Osteoblast (primary cell): ENCODE data around the gene STING1. TPM values are rescaled to one million over a fixed set of nuclear protein-coding genes. Genes with fewer than 3 reads are reported as not detected.

ENCODE experiments used
- DNase-seq: peaks from one replicate; pipeline ENCODE4 v3.0.0; 2011; ENCODE audit warnings: low spot score, mixed read lengths; ENCODE audit not compliant: insufficient read length; ENCODE audit errors: missing footprints
- H2AFZ ChIP-seq: 2 replicates; pipeline ENCODE4 v1.6.0; 2011; ENCODE audit warnings: mild to moderate bottlenecking, low read length
- H3K27ac ChIP-seq: 2 replicates; pipeline ENCODE4 v1.5.1; 2011; ENCODE audit warnings: mild to moderate bottlenecking, low read depth, low read length, moderate library complexity
- H3K27me3 ChIP-seq: 2 replicates; pipeline ENCODE4 v1.6.0; 2012; ENCODE audit warnings: mild to moderate bottlenecking, control low read depth, inconsistent platforms, low read length, moderate library complexity; ENCODE audit not compliant: insufficient read depth
- H3K36me3 ChIP-seq: 2 replicates; pipeline ENCODE4 v1.5.1; 2011; ENCODE audit warnings: mild to moderate bottlenecking, low read length, control low read depth, moderate library complexity; ENCODE audit not compliant: insufficient read depth
- H3K4me1 ChIP-seq: 2 replicates; pipeline ENCODE4 v1.5.1; 2011; ENCODE audit warnings: mild to moderate bottlenecking, low read length, control low read depth, moderate library complexity; ENCODE audit not compliant: insufficient read depth
- H3K4me2 ChIP-seq: 2 replicates; pipeline ENCODE4 v1.6.0; 2011; ENCODE audit warnings: mild to moderate bottlenecking, low read length; ENCODE audit not compliant: insufficient read depth
- H3K4me3 ChIP-seq: fragments of 200-600 bp; sonication (generic); 3 replicates; pipeline ENCODE4 v1.5.1; 2012; ENCODE audit warnings: mild to moderate bottlenecking, low read length, inconsistent platforms; ENCODE audit not compliant: insufficient read depth
- H3K79me2 ChIP-seq: 2 replicates; pipeline ENCODE4 v1.6.0; 2012; ENCODE audit warnings: mild to moderate bottlenecking, low read length, control low read depth, inconsistent platforms; ENCODE audit not compliant: insufficient read depth
- H3K9me3 ChIP-seq: 2 replicates; pipeline ENCODE4 v1.5.1; 2011; ENCODE audit warnings: low read depth, low read length, control low read depth
- H4K20me1 ChIP-seq: 2 replicates; pipeline ENCODE4 v1.6.0; 2012; ENCODE audit warnings: mild to moderate bottlenecking, low read length, control low read depth; ENCODE audit not compliant: insufficient read depth
- total RNA-seq: library from RNA; depleted of rRNA; stranded (reverse); fragments of >200 nt; gene quantifications from 2 replicates; pipeline ENCODE4 v1.2.3, GENCODE V29; 2012
- TF ChIP-seq, protein P1 (sequence below): IDR thresholded peaks from 2 replicates; pipeline ENCODE4 v1.5.1; 2011; ENCODE audit warnings: mild to moderate bottlenecking, low read depth, low read length, moderate library complexity; ENCODE audit errors: extremely low read depth

STING1 gene
- total RNA-seq, 1 donor: 46.3 TPM

- no peaks in the 10 kb centered on the region for H4K20me1 ChIP-seq
- no peaks in the 10 kb centered on the region for H3K9me3 ChIP-seq
- H2AFZ ChIP-seq: no peak overlapping the region
- no peak for DNase-seq
- no peaks in the 10 kb centered on the region for H3K27me3 ChIP-seq
- H3K27ac ChIP-seq: no peak overlapping the region
- no peak overlapping the region for H3K4me3 ChIP-seq
- TF ChIP-seq, protein P1, sequence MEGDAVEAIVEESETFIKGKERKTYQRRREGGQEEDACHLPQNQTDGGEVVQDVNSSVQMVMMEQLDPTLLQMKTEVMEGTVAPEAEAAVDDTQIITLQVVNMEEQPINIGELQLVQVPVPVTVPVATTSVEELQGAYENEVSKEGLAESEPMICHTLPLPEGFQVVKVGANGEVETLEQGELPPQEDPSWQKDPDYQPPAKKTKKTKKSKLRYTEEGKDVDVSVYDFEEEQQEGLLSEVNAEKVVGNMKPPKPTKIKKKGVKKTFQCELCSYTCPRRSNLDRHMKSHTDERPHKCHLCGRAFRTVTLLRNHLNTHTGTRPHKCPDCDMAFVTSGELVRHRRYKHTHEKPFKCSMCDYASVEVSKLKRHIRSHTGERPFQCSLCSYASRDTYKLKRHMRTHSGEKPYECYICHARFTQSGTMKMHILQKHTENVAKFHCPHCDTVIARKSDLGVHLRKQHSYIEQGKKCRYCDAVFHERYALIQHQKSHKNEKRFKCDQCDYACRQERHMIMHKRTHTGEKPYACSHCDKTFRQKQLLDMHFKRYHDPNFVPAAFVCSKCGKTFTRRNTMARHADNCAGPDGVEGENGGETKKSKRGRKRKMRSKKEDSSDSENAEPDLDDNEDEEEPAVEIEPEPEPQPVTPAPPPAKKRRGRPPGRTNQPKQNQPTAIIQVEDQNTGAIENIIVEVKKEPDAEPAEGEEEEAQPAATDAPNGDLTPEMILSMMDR: no peak
- H3K79me2 ChIP-seq: no peaks in the 10 kb centered on the region
- H3K4me1 ChIP-seq: peaks cover 23% of the 10 kb centered on the region
- no peak overlapping the region for H3K4me2 ChIP-seq
- no peaks in the 10 kb centered on the region for H3K36me3 ChIP-seq
Observed at GRCh38 chr5:139457653-139458306, 24.8 kb downstream of the STING1 start.

DNA sequence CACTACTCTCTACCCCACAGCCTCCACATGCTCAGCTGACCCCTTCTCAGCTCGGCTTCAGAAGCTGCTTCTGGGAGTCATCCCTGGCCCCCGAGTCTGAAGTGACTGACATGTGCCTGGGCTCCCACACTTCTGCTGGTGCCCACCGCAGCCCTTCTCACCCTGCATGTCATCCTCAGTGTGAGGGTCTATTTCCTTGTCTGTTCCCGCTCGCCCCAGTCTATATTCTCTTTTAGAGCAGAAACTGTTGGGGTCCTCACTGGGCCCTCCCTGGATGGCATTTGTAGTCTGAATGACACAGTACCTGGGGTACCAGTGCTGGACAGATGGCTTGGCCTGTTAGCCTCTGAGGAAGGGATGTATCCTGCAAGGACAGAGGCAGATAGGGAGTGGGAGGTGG, 25.3 kb downstream of the STING1 start:
- Histone ChIP-seq H3K4me2 (no peak overlapping the region), H3K79me2 (no peaks in the 10 kb centered on the region)

DNA sequence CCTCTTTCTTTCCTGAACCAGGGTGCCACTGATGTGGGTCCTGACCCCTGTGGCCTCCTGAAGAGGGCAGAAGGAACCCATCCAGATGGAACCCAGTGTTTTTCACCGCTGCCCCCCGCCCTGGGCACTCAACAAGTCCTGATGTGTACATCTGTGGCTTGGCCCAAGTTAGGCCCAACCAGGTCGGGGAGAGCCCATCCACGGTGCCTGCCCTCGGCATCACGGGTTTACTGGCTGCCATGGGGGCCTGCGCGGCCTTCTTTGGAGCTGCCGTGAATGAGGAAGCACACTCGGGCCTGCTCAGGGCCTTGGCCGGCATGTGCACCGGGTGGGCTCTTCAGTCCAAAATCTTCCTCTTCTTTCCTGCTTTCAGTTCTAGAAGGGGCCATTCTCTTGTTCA, 25.8 kb downstream of the STING1 start:
- TF ChIP-seq, protein P1: no peak
- Histone ChIP-seq H3K79me2 (no peaks in the 10 kb centered on the region), H2AFZ (no peak overlapping the region), H4K20me1 (no peaks in the 10 kb centered on the region), H3K27me3 (no peaks in the 10 kb centered on the region), H3K4me3 (no peak overlapping the region), H3K9me3 (no peaks in the 10 kb centered on the region), H3K4me1 (peaks cover 16% of the 10 kb centered on the region), H3K27ac (no peak overlapping the region), H3K4me2 (no peak overlapping the region), H3K36me3 (no peaks in the 10 kb centered on the region)
- DNase-seq: peak; percentile 65

More for the DNA sequence above, 25.3 kb downstream of the STING1 start:
- no peaks in the 10 kb centered on the region for H3K36me3 ChIP-seq
- no peak for DNase-seq
- H3K27ac ChIP-seq: no peak overlapping the region
- peaks cover 21% of the 10 kb centered on the region for H3K4me1 ChIP-seq
- no peak overlapping the region for H2AFZ ChIP-seq
- TF ChIP-seq, protein P1: no peak
- H3K27me3 ChIP-seq: no peaks in the 10 kb centered on the region
- H3K4me3 ChIP-seq: no peak overlapping the region
- no peaks in the 10 kb centered on the region for H4K20me1 ChIP-seq
- H3K9me3 ChIP-seq: no peaks in the 10 kb centered on the region

DNA sequence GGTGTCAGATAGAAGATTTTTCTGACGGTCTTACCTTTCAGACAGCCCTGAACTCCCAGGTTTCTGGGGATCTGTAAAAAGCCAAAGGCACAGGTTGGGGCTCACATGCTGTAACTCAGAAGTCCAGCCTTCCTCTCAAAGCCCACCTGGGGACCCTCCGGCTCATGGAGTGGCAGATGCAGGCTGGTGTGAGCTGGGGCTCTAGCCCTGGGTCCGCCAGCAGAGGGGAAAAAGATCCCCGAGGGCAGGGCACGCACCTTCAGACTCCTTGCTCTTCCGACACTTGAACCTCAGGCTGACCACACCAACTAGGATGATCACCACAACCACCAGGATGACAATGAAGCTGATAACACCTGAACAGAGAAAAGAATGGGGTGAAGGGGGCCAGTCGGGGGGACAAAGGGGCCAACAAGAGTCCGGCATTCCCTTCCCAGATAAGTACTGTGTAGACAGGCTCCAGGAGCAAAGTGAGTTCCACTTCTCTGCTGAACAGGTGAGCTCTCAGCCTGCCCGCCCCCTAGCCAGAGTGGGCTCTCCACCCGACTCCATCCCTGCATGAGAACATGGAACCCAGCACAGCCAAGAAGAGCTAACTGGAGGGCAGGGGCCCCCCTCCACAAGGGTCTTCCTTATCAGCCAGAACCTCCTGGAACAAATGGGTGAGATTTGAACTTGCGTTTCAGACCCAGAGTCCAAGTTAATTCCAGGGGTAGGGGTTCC, 27.8 kb downstream of the STING1 start:
- no peak overlapping the region for H3K27ac ChIP-seq
- H3K36me3 ChIP-seq: no peaks in the 10 kb centered on the region
- no peaks in the 10 kb centered on the region for H4K20me1 ChIP-seq
- no peak overlapping the region for H3K4me3 ChIP-seq
- no peaks in the 10 kb centered on the region for H3K79me2 ChIP-seq
- H3K4me2 ChIP-seq: no peak overlapping the region
- H3K4me1 ChIP-seq: peaks cover 9% of the 10 kb centered on the region
- no peaks in the 10 kb centered on the region for H3K27me3 ChIP-seq
- H3K9me3 ChIP-seq: no peaks in the 10 kb centered on the region
- H2AFZ ChIP-seq: no peak overlapping the region
- TF ChIP-seq, protein P1: no peak
- no peak for DNase-seq
